PC-9 (cell line): ENCODE results near the gene IMMP2L. TPM values are rescaled to one million over a fixed set of nuclear protein-coding genes. Genes with fewer than 3 reads are reported as not detected.

Source experiments
- BruUV-seq: library from RNA; stranded (reverse); fragments of 400-500 nt; replicated peaks from 2 replicates; lab custom pipeline; 2021; lab: Mats Ljungman, UMichigan
- CTCF ChIA-PET: fragments of 300-600 bp; sonication (Branson Sonifier 250); formaldehyde crosslinking; loops from one replicate; lab custom pipeline; 2022; ENCODE audit warnings: antibody characterized with exemption; lab: Charles Lee
- POLR2A ChIA-PET: fragments of 300-600 bp; sonication (Branson Sonifier 250); formaldehyde crosslinking; loops from one replicate; lab custom pipeline; 2022; ENCODE audit warnings: antibody characterized with exemption; ENCODE audit not compliant: unreplicated experiment; lab: Charles Lee
- DNase-seq, 2 experiments: peaks; one replicate each; pipeline versions ENCODE4 v3.0.0 to v3.0.0-alpha.2; 2015 to 2022; ENCODE audit warnings: mixed read lengths in 1 of 2
- H2AFZ ChIP-seq: fragments of 200-600 bp; sonication (generic); 2 replicates; pipeline ENCODE4 v1.8.1; 2017; ENCODE audit warnings: antibody characterized with exemption
- H3F3A ChIP-seq: fragments of 200-600 bp; sonication (generic); 2 replicates; pipeline ENCODE4 v1.8.1; 2017; ENCODE audit warnings: antibody characterized with exemption, mild to moderate bottlenecking, low read depth; ENCODE audit not compliant: insufficient read depth
- H3K27ac ChIP-seq: fragments of 200-600 bp; sonication (generic); 2 replicates; pipeline ENCODE4 v1.6.1; 2016; ENCODE audit warnings: mixed run types
- H3K27me3 ChIP-seq: fragments of 200-600 bp; sonication (generic); 2 replicates; pipeline ENCODE4 v1.6.1; 2016; ENCODE audit warnings: low read depth, mixed run types; ENCODE audit not compliant: insufficient read depth
- H3K36me3 ChIP-seq: fragments of 200-600 bp; sonication (generic); 2 replicates; pipeline ENCODE4 v1.6.1; 2016; ENCODE audit warnings: low read depth, mixed run types
- H3K4me1 ChIP-seq: fragments of 200-600 bp; sonication (generic); replicated peaks from 2 replicates; pipeline ENCODE4 v1.6.1; 2016; ENCODE audit warnings: mixed run types; ENCODE audit not compliant: insufficient read depth
- H3K4me2 ChIP-seq: fragments of 200-600 bp; sonication (generic); 2 replicates; pipeline ENCODE4 v1.6.1; 2017; ENCODE audit warnings: mixed run types
- H3K4me3 ChIP-seq: fragments of 200-600 bp; sonication (generic); 2 replicates; pipeline ENCODE4 v1.6.1; 2016; ENCODE audit warnings: mixed run types
- H3K79me2 ChIP-seq: fragments of 200-600 bp; sonication (generic); 2 replicates; pipeline ENCODE4 v1.6.1; 2017; ENCODE audit warnings: low read depth, mixed run types
- H3K9me2 ChIP-seq: fragments of 200-600 bp; sonication (generic); 2 replicates; pipeline ENCODE4 v1.8.1; 2017; ENCODE audit warnings: mild to moderate bottlenecking; ENCODE audit not compliant: insufficient read depth
- H3K9me3 ChIP-seq: fragments of 200-600 bp; sonication (generic); 2 replicates; pipeline ENCODE4 v1.8.1; 2016; ENCODE audit warnings: low read depth; ENCODE audit not compliant: insufficient read depth
- H4K20me1 ChIP-seq: fragments of 200-600 bp; sonication (generic); 2 replicates; pipeline ENCODE4 v1.8.1; 2017; ENCODE audit not compliant: insufficient read depth
- CTCF ChIP-seq: fragments of 200-600 bp; sonication (generic); conservative IDR thresholded peaks from 2 replicates; pipeline ENCODE4 v1.6.1; 2017; ENCODE audit warnings: mixed run types, antibody characterized with exemption, mild to moderate bottlenecking, moderate library complexity
- EZH2 ChIP-seq: fragments of 200-600 bp; sonication (generic); IDR thresholded peaks from 2 replicates; pipeline ENCODE4 v1.8.0; 2017; ENCODE audit warnings: antibody characterized with exemption, low read depth
- intact Hi-C: fragments of 100-400 bp; cut with micrococcal nuclease; formaldehyde crosslinking; loops from one replicate; pipeline ENCODE4 v1.10.0; 2022; ENCODE audit not compliant: unreplicated experiment
- total RNA-seq: library from RNA; stranded (reverse); gene quantifications from 2 replicates; pipeline ENCODE4 v1.2.3, GENCODE V29; 2021

Gene IMMP2L
- total RNA-seq, 1 experiment from 2014 or later = 40.5 TPM

DNA sequence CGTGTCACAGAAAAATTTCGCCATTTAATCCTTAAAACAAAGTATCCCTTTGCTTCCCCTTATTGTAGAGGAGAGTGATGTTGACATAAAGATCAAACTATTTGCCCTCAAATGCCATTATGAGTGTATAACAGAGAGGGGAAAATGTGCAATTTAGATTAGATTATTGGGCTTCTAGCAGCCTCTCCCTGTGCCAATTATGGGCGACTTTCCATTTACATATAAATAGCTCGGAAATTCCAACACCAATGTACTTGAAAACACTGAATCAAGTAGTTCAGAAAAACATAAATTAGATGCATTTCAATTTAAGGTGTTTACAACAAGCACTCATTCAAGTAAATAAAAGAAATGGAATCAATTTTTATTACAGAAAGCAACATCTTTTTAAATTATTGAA, 535.9 kb downstream of the IMMP2L start:
- intact Hi-C loops = no loop called here
- CTCF ChIA-PET = no interaction called here
- no peak overlapping the region for H3K27ac ChIP-seq
- H3K27me3 ChIP-seq = no peaks in the 10 kb centered on the region
- H3K4me3 ChIP-seq = no peak overlapping the region
- H3F3A ChIP-seq = no peaks in the 10 kb centered on the region
- no peaks in the 10 kb centered on the region for H3K4me1 ChIP-seq
- POLR2A ChIA-PET = no interaction called here
- H3K36me3 ChIP-seq = no peaks in the 10 kb centered on the region
- H3K79me2 ChIP-seq = no peaks in the 10 kb centered on the region
- H2AFZ ChIP-seq = no peak overlapping the region
- TF ChIP-seq CTCF = no peak
- TF ChIP-seq EZH2 = no peak
- DNase-seq = no peak
- H3K4me2 ChIP-seq = no peak overlapping the region
- no peaks in the 10 kb centered on the region for H3K9me3 ChIP-seq
- no peaks in the 10 kb centered on the region for H3K9me2 ChIP-seq
- no peaks in the 10 kb centered on the region for H4K20me1 ChIP-seq
- no TSS peak for BruUV-seq

GRCh38 chr7:111025006-111025405, 537.3 kb downstream of the IMMP2L start:
- H3K9me2 ChIP-seq = no peaks in the 10 kb centered on the region
- no peaks in the 10 kb centered on the region for H3K4me1 ChIP-seq
- H3K4me2 ChIP-seq = no peak overlapping the region
- no peaks in the 10 kb centered on the region for H3K9me3 ChIP-seq
- no peaks in the 10 kb centered on the region for H3K27me3 ChIP-seq
- no peaks in the 10 kb centered on the region for H3F3A ChIP-seq
- no peaks in the 10 kb centered on the region for H3K36me3 ChIP-seq
- intact Hi-C loops = no loop called here
- no TSS peak for BruUV-seq
- H4K20me1 ChIP-seq = no peaks in the 10 kb centered on the region
- POLR2A ChIA-PET = no interaction called here
- H3K27ac ChIP-seq = no peak overlapping the region
- no peaks in the 10 kb centered on the region for H3K79me2 ChIP-seq
- CTCF ChIA-PET = no interaction called here
- no peak for DNase-seq
- no peak overlapping the region for H3K4me3 ChIP-seq
- no peak overlapping the region for H2AFZ ChIP-seq
- TF ChIP-seq CTCF = no peak
- no peak for TF ChIP-seq EZH2

DNA sequence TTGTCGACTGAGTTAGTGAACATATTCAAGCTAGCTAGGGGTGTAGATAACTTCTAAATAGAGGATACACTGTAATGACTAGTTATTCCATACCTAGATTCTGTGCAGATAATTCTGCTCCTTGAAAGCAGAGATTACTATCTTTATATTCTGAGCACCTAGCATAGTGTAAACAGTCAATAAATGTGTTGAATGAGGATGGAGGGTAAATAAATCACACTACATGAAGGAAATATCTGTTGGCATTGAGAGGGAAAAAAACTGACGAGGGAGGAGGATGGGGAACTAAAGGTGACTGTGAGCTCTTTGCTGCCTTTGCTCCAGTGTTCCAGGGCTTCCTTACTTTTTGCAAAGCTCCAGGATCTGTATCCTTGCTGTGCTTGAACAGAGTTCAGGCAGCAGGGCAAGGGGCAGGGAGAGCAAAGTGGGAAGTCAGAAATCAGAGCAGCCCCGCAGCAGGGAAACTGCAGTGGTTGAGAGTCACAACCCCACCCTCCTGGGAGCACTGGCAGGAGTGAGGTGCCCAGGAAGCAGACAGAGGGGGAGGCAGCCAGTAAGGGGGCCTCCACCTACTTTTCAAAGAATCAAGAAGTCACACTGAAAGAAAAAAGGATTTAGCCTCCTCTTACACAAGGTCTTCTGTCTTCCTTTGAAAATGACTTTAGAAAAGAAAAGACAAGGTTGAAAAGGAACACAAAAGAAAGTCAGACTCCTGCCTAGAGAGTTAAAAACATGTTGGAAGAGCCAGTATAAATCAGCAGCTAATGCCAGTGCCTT, 543.1 kb downstream of the IMMP2L start:
- POLR2A ChIA-PET = no interaction called here
- intact Hi-C loops = no loop called here
- CTCF ChIA-PET = no interaction called here

More for the DNA sequence above, 543.1 kb downstream of the IMMP2L start:
- H3K27ac ChIP-seq = no peak overlapping the region
- no peak for DNase-seq
- no peak overlapping the region for H2AFZ ChIP-seq
- H4K20me1 ChIP-seq = no peaks in the 10 kb centered on the region
- H3K4me2 ChIP-seq = no peak overlapping the region
- no peaks in the 10 kb centered on the region for H3K79me2 ChIP-seq
- no peaks in the 10 kb centered on the region for H3K9me2 ChIP-seq
- H3K9me3 ChIP-seq = no peaks in the 10 kb centered on the region
- no TSS peak for BruUV-seq
- no peaks in the 10 kb centered on the region for H3K4me1 ChIP-seq
- TF ChIP-seq CTCF (no peak), EZH2 (no peak)
- no peak overlapping the region for H3K4me3 ChIP-seq
- H3K36me3 ChIP-seq = no peaks in the 10 kb centered on the region
- H3F3A ChIP-seq = no peaks in the 10 kb centered on the region
- no peaks in the 10 kb centered on the region for H3K27me3 ChIP-seq
